GM12873 (cell line): Measurements from ENCODE around the gene OPN5.

Experiments used
- TF ChIP-seq, protein P1 (sequence below): IDR thresholded peaks from 2 replicates; pipeline ENCODE4 v1.5.1; 2012; ENCODE audit warnings: low read depth, mild to moderate bottlenecking, moderate library complexity, low read length, control low read depth; ENCODE audit not compliant: insufficient read depth; ENCODE audit errors: missing control alignments

Gene OPN5

DNA sequence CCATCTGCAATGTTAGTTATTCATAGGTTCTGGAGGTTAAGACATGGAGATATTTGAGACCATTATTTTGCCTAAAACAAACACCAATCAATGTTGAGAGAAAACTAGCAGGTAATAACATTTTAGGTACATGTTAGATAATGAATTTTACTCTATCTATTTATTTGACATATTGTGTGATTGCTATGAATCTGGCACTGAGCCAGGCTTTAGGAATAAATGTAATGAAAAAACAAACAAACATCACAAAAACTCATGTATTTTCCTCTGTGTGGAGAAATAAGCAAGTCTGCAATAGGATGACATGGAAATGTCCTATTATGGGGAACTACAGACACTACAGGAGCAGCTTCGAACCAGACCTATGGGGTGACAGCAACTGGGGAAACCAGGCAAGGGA, 57.8 kb downstream of the OPN5 start:
- TF ChIP-seq, protein P1, sequence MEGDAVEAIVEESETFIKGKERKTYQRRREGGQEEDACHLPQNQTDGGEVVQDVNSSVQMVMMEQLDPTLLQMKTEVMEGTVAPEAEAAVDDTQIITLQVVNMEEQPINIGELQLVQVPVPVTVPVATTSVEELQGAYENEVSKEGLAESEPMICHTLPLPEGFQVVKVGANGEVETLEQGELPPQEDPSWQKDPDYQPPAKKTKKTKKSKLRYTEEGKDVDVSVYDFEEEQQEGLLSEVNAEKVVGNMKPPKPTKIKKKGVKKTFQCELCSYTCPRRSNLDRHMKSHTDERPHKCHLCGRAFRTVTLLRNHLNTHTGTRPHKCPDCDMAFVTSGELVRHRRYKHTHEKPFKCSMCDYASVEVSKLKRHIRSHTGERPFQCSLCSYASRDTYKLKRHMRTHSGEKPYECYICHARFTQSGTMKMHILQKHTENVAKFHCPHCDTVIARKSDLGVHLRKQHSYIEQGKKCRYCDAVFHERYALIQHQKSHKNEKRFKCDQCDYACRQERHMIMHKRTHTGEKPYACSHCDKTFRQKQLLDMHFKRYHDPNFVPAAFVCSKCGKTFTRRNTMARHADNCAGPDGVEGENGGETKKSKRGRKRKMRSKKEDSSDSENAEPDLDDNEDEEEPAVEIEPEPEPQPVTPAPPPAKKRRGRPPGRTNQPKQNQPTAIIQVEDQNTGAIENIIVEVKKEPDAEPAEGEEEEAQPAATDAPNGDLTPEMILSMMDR = no peak

DNA sequence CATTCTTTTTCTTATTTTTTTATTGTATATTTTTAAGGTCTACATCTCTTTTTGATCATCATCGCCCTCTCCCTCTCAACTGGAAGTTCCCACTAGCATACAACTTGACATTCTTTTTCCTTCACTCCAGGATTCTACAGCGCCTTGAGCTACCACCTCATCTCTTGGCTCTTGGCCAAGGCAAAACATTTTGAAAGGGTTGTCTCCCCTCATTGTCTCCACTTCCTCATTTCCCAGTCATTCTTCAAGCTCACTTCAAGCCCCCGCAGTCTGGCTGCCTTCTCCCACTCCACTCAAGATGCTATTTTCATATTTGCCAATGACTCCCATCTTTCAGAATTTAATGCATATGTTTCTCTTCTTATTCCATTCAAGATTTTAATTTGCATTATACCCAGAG, 63.0 kb downstream of the OPN5 start:
- TF ChIP-seq, protein P1 = no peak

DNA sequence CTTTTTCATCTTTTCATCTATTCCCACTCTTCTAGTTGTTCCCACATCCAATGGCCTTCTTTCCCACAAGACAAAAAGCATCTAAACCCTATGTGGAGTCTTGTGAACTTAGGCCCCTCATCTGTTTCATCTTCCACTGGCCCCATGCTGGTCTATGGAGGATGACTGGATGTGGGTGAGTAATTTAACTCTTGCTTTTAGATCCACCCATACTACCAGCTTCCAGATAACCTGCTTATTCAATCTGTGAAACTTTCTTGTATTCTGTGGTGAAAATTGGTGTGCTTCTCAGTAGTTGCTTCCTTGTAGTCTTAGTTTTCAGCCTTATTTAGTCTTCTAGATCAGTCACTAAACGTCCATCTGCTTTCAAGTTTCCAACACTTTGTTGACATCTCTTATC, 64.9 kb downstream of the OPN5 start:
- TF ChIP-seq, protein P1 = no peak

DNA sequence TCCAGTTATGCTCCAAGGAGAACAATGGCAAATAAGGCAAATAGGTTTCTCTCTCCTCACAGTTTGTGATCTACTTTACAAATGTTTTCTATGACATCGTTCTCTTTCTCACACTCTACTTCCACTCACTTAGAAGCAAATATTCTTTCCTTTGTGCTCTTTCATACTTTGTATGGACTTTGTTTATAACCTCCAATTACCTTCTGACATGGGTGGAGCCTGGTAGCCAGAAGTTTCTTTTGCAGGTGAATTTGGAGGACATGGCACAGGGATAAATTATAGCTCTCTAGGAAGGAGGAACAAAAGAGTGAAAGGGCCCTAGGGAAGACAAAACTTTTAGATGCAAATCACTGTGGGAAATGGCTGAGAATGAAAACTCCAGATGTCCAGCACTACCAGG, 69.3 kb downstream of the OPN5 start:
- TF ChIP-seq, protein P1 = no peak

DNA sequence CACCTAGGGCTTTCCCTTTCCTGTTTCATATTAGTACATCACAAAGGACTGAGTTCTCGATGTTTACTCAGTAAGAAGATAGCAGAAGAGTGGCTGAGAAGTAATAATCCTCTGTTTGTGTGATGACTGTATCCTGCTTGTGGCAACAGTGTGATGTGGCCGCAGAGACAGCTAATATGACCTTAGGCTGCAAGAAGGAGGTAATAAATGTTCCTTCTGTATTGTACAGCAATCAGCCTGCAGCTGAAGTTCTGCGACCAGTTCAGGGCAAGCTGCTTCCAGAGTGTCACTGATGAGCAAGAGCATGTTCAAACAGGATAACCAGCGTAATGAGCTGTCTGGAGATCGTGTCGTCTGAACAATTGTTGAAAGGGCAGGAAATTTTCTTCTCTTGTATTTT, 70.9 kb downstream of the OPN5 start:
- TF ChIP-seq, protein P1 = no peak

DNA sequence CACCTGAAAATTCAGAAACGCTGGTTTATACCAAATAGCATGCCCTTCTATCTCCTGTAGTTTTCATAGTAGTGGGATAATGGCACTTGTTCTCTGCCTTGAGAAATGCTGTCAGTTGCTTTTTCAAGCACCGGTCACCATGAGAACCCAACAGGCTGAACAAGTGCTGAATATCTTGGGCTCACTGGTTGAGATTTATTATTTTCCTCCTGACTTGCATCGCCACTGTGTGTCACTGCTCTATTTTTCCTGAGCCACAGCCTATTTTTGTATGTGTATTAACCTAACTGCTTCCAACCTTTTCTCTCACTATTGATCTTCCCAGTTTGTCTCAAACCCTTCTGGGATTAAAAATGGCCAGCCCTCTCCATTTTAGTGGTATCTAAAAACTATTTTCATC, 71.9 kb downstream of the OPN5 start:
- TF ChIP-seq, protein P1 = no peak

DNA sequence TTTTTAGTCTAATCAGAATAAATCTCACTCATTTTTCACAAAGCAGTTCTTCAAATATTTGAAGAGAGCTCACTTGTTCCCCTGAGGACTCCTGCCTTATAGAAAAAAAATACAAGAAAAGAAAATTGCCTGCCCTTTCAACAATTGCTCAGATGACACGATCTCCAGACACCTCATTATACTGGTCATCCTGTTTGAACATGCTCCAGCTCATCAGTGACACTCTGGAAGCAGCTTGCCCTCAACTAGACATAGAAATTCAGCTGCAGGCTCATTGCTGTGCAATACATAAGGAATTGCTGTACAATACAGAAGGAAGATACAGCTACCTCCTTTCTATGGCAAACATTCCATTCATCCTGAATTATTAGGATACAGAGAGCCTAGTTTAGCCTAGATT, 73.1 kb downstream of the OPN5 start:
- TF ChIP-seq, protein P1 = no peak

DNA sequence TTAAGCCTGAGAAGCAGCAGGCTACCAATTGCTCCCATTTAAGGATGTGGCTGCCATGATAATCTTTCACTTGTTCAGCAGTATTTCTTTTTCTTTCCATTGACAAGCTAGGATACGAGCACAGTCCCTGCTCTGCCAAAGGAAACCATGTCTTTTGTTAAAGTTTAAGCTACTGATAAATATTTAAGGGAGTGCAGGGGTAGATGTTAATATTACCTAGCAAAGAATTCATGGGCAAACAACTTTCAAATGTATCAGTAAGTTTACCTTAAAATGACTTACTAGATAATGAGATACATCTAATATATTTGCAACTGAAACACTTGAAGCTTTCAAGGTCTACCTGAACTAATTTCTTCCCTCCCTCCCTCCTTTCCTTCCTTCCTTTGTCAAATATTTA, 77.3 kb downstream of the OPN5 start:
- TF ChIP-seq, protein P1 = no peak
